B cell (primary cell): ENCODE results near the gene CARMIL1. TPM values are rescaled to one million over a fixed set of nuclear protein-coding genes. Genes with fewer than 3 reads are reported as not detected.

Experiments
- ATAC-seq: fragments of 200-7000 bp; cut with Tn5 transposase; one replicate; pipeline ENCODE4 v1.10.0; 2021; ENCODE audit warnings: low read depth, mild to moderate bottlenecking, moderate number of reproducible peaks, moderate library complexity
- CTCF ChIA-PET: fragments of 350-600 bp; sonication (Branson Sonifier 250); formaldehyde crosslinking; loops from one replicate; lab custom pipeline; 2021; ENCODE audit warnings: antibody characterized with exemption, inconsistent platforms; lab: Charles Lee
- POLR2A ChIA-PET: fragments of 350-600 bp; sonication (Branson Sonifier 250); formaldehyde crosslinking; loops from one replicate; lab custom pipeline; 2021; ENCODE audit warnings: antibody characterized with exemption; lab: Charles Lee
- DNase-seq: peaks from one replicate; pipeline ENCODE4 v3.0.0; 2013
- H2AFZ ChIP-seq: 2 replicates; pipeline ENCODE4 v1.6.1; 2012; ENCODE audit warnings: mild to moderate bottlenecking, low read depth, low read length; ENCODE audit not compliant: insufficient read depth, poor library complexity, severe bottlenecking
- H3K27ac ChIP-seq, 2 donors: 1 replicate in 1 of 2; 2 replicates in 1 of 2; pipeline ENCODE4 v1.5.1; 2012 to 2013; ENCODE audit warnings: low read length in 2 of 2, mild to moderate bottlenecking in 2 of 2, moderate library complexity in 1 of 2
- H3K27me3 ChIP-seq, 4 experiments: fragments of 200-600 bp in 1 of 4; sonication (generic) in 1 of 4; replicated peaks in 1 of 4; 1 replicate in 2 of 4; 2 replicates in 2 of 4; pipeline versions ENCODE4 v1.6.1 to v1.7.0; 2013 to 2016; ENCODE audit warnings: low read length in 3 of 4, mild to moderate bottlenecking in 2 of 4, mixed read lengths in 1 of 4, moderate library complexity in 1 of 4; ENCODE audit not compliant: insufficient read depth in 4 of 4, control insufficient read depth in 3 of 4; ENCODE audit errors: control extremely low read depth in 1 of 4
- H3K36me3 ChIP-seq, 2 experiments: replicated peaks in 1 of 2; 1 replicate in 1 of 2; 2 replicates in 1 of 2; pipeline versions ENCODE4 v1.6.1 to v1.7.1; 2013; ENCODE audit warnings: low read length in 1 of 2; ENCODE audit not compliant: insufficient read depth in 2 of 2, control insufficient read depth in 1 of 2; ENCODE audit errors: control extremely low read depth in 1 of 2, extremely low read depth in 1 of 2
- H3K4me1 ChIP-seq, 2 donors: fragments of 200-600 bp in 1 of 2; sonication (generic) in 1 of 2; 1 replicate in 1 of 2; 2 replicates in 1 of 2; pipeline versions ENCODE4 v1.5.1 to v1.6.1; 2013 to 2017; ENCODE audit warnings: low read length in 2 of 2; ENCODE audit not compliant: control insufficient read depth in 2 of 2, insufficient read depth in 2 of 2
- H3K4me2 ChIP-seq: replicated peaks from 2 replicates; pipeline ENCODE3; 2012; ENCODE audit warnings: mild to moderate bottlenecking, low read depth, low read length; ENCODE audit not compliant: poor library complexity, severe bottlenecking
- H3K4me3 ChIP-seq, 5 experiments: fragments of 200-600 bp in 1 of 5; sonication (generic) in 1 of 5; 1 replicate in 3 of 5; 2 replicates in 2 of 5; pipeline versions ENCODE4 v1.5.1 to v1.7.0; 2011 to 2016; ENCODE audit warnings: low read length in 4 of 5, mild to moderate bottlenecking in 4 of 5, low read depth in 2 of 5, control low read depth in 1 of 5, moderate library complexity in 1 of 5; ENCODE audit not compliant: insufficient read depth in 1 of 5; ENCODE audit errors: control extremely low read depth in 1 of 5, extremely low read depth in 1 of 5
- H3K79me2 ChIP-seq: fragments of 200-600 bp; sonication (generic); one replicate; pipeline ENCODE4 v1.6.0; 2016; ENCODE audit warnings: low read length; ENCODE audit not compliant: control insufficient read depth, insufficient read depth
- H3K9ac ChIP-seq: fragments of 200-600 bp; sonication (generic); 2 replicates; pipeline ENCODE4 v1.6.1; 2017; ENCODE audit warnings: mild to moderate bottlenecking, low read length, moderate library complexity
- H3K9me3 ChIP-seq, 3 donors: one replicate each; pipeline versions ENCODE4 v1.6.1 to v1.7.1; 2013; ENCODE audit warnings: low read length in 2 of 3; ENCODE audit not compliant: control insufficient read depth in 2 of 3, insufficient read depth in 1 of 3; ENCODE audit errors: control extremely low read depth in 1 of 3
- H4K20me1 ChIP-seq: 2 replicates; pipeline ENCODE4 v1.6.0; 2012; ENCODE audit warnings: mild to moderate bottlenecking, low read length; ENCODE audit not compliant: insufficient read depth, control insufficient read depth, poor library complexity, severe bottlenecking
- H3K27ac Mint-ChIP-seq: one replicate; pipeline ENCODE4 v1.8.0; 2021; ENCODE audit warnings: mixed read lengths
- H3K27me3 Mint-ChIP-seq: one replicate; pipeline ENCODE4 v1.8.0; 2021; ENCODE audit warnings: mixed read lengths
- H3K4me1 Mint-ChIP-seq: one replicate; pipeline ENCODE4 v1.8.0; 2021; ENCODE audit warnings: mixed read lengths
- H3K4me3 Mint-ChIP-seq: one replicate; pipeline ENCODE4 v1.8.0; 2021; ENCODE audit warnings: mixed read lengths
- H3K9me3 Mint-ChIP-seq: one replicate; pipeline ENCODE4 v1.8.0; 2022; ENCODE audit warnings: mixed read lengths; ENCODE audit not compliant: insufficient read depth
- EZH2 ChIP-seq: IDR thresholded peaks from 2 replicates; pipeline ENCODE4 v1.6.1; 2012; ENCODE audit warnings: borderline replicate concordance, low read depth, mild to moderate bottlenecking, moderate library complexity, low read length; ENCODE audit not compliant: insufficient read depth, poor library complexity, severe bottlenecking
- WGBS: methylation state at CpG from one replicate; pipeline ENCODE4 v1.1.5; 2013; ENCODE audit warnings: missing lambda C conversion rate; ENCODE audit not compliant: insufficient coverage; 5-methylcytosine and 5-hydroxymethylcytosine counted together
- intact Hi-C: fragments of 100-400 bp; cut with micrococcal nuclease; formaldehyde crosslinking; loops from one replicate; pipeline ENCODE4 v1.10.0; 2022
- polyA plus RNA-seq: library from polyadenylated mRNA; depleted of rRNA; stranded (reverse); fragments of >200 nt; gene quantifications from 2 replicates; pipeline ENCODE4 v1.2.3, GENCODE V29; 2012
- total RNA-seq, 2 donors: library from RNA; stranded (reverse); fragments of 120-200 nt in 1 of 2; gene quantifications; 1 replicate in 1 of 2; 2 replicates in 1 of 2; pipeline versions ENCODE4 v1.2.3 to v1.2.4, GENCODE V29; 2013 to 2022
- TF ChIP-seq, protein P1 (sequence below): fragments of 200-600 bp; IDR thresholded peaks from one replicate; pipeline ENCODE4 v1.8.0; 2022; ENCODE audit warnings: antibody characterized with exemption, mild to moderate bottlenecking

The CARMIL1 gene
- total and polyA plus RNA-seq, 2 donors (not counting 1 experiment from before 2014, with no cell fraction given): 7.5 to 11.0 TPM

DNA sequence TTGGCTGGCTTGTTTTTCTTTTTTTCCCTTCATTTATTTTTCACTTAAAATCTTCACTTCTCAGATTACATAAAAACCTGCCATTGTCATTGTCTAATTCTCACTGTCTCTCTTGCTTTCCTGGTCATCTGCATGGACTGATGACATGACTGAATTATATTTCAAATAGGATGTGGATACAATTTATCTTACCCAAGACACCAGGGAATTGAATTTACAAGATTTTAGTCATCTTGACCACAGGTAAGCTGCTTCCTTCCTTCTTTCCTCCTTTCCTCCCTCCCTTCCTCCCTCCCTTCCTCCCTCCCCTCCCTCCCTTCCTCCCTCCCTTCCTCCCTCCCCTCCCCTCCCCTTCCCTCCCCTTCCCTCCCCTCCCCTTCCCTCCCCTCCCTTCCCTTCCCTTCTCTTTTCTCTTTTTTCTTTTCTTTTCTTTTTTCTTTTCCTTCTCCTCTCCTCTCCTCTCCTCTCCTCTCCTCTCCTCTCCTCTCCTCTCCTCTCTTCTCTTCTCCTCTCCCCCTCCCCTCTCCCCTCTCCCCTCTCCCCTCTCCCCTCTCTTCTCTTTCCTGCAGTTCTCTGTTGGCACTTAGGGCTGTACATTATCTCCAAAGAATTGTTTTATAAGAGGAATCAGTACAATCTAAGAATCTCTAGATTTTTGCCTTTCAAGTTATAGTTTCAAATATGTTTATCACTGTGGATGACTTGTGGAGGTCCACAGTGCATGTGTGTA, 171.5 kb downstream of the CARMIL1 start:
- no peak overlapping the region for H3K27ac ChIP-seq
- H3K4me1 ChIP-seq: peaks cover 11 to 15% of the 10 kb centered on the region in 2 donors
- peaks cover 23% of the 10 kb centered on the region for H3K4me1 Mint-ChIP-seq
- H3K79me2 ChIP-seq: no peaks in the 10 kb centered on the region
- no peak overlapping the region for H3K4me3 Mint-ChIP-seq
- intact Hi-C loops: loop anchor here (10.0 kb wide), 1 partner anchor 86 kb away; no protein-coding TSS in a partner anchor
- no peak overlapping the region for H2AFZ ChIP-seq
- H4K20me1 ChIP-seq: no peaks in the 10 kb centered on the region
- ChIA-PET CTCF (interaction anchor here (1.5 kb wide), 1 partner anchor 39 kb away, joined by 6 read pairs; no protein-coding TSS in a partner anchor), POLR2A (no interaction called here)
- H3K4me3 ChIP-seq: no peak overlapping the region
- ATAC-seq (no peak), DNase-seq (no peak)
- H3K36me3 ChIP-seq: no peaks in the 10 kb centered on the region
- H3K9me3 ChIP-seq: peaks cover 0 to 2% (median 2%) of the 10 kb centered on the region in 3 donors
- H3K27me3 ChIP-seq: no peaks in the 10 kb centered on the region
- no peak overlapping the region for H3K9ac ChIP-seq
- H3K27ac Mint-ChIP-seq: no peak overlapping the region
- peaks cover 5% of the 10 kb centered on the region for H3K9me3 Mint-ChIP-seq
- TF ChIP-seq EZH2: no peak
- TF ChIP-seq, protein P1, sequence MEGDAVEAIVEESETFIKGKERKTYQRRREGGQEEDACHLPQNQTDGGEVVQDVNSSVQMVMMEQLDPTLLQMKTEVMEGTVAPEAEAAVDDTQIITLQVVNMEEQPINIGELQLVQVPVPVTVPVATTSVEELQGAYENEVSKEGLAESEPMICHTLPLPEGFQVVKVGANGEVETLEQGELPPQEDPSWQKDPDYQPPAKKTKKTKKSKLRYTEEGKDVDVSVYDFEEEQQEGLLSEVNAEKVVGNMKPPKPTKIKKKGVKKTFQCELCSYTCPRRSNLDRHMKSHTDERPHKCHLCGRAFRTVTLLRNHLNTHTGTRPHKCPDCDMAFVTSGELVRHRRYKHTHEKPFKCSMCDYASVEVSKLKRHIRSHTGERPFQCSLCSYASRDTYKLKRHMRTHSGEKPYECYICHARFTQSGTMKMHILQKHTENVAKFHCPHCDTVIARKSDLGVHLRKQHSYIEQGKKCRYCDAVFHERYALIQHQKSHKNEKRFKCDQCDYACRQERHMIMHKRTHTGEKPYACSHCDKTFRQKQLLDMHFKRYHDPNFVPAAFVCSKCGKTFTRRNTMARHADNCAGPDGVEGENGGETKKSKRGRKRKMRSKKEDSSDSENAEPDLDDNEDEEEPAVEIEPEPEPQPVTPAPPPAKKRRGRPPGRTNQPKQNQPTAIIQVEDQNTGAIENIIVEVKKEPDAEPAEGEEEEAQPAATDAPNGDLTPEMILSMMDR: no peak
- H3K4me2 ChIP-seq: no peak overlapping the region
- no peaks in the 10 kb centered on the region for H3K27me3 Mint-ChIP-seq

DNA sequence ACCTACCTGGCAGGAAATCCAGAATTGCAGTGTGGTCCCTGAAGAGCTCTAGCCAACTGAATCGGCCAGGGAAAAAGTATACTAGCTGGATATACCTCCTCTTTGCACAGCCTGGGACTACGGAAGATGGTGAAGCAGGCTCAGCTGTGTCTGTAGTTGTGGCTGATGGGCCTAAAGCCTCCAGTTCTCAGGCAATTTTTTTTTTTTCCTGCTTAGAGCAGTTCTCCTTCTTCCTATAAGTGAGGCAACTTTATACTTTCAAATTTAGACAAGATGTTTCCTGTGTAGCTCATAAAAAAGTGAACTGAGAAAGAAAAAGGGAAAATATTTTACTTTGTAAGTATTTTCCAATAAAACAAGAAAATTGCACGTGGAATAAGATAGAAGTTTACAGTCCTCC, 172.9 kb downstream of the CARMIL1 start:
- Histone ChIP-seq H3K27ac (no peak overlapping the region), H3K9me3 (no peaks in the 10 kb centered on the region), H4K20me1 (no peaks in the 10 kb centered on the region), H3K27me3 (no peaks in the 10 kb centered on the region), H3K9ac (no peak overlapping the region), H3K36me3 (no peaks in the 10 kb centered on the region), H3K4me1 (peaks cover 4 to 9% of the 10 kb centered on the region in 2 donors), H3K4me3 (no peak overlapping the region), H3K4me2 (no peak overlapping the region), H2AFZ (no peak overlapping the region), H3K79me2 (no peaks in the 10 kb centered on the region)
- Mint-ChIP-seq H3K9me3 (no peaks in the 10 kb centered on the region), H3K27ac (no peak overlapping the region), H3K4me1 (peaks cover 14% of the 10 kb centered on the region), H3K27me3 (no peaks in the 10 kb centered on the region), H3K4me3 (no peak overlapping the region)
- no peak for ATAC-seq
- ChIA-PET CTCF (interaction anchor here (0.8 kb wide), 1 partner anchor 174 kb away, joined by 3 read pairs; no protein-coding TSS in a partner anchor), POLR2A (no interaction called here)
- intact Hi-C loops: loop anchor here (10.0 kb wide), 1 partner anchor 87 kb away; no protein-coding TSS in a partner anchor
- TF ChIP-seq, protein P1: no peak
- TF ChIP-seq EZH2: no peak
- 8% methylated on average over 1 of the region's 3 CpGs for WGBS
- DNase-seq: no peak
